ENCODE results near the gene CMTM5.
"Not testable (repeated sequence)": the region's sequence is repeated elsewhere in the genome, so short reads cannot be mapped to it uniquely, and the experiment has no call there.

The CMTM5 gene

DNA sequence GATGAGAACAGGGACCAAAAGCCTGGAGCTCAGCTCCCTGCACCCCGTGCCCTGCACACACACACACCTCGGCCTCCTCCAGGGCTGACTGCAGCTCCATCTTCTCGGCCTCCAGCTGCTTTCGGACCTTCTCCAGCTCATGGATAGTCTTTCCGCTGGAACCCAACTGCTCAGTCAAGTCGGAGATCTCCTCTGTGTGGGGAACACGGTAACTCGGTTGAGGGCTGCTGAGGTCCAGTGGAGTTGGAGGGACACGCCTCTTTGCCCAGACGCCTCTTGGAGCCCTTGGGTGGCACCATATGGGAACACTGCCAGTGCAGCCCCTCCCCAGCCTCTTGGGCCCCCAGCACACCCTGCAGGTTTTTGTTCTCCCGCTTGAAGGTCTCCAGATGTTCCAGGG, 40.0 kb downstream of the CMTM5 start:
- no peak for DNase-seq

GRCh38 chr14:23417269-23417668, 40.4 kb downstream of the CMTM5 start:
- not testable (repeated sequence) for DNase-seq

- DNase-seq, result no peak
These were observed 41.2 kb downstream of the CMTM5 start for GRCh38 chr14:23418021-23418420.

- DNase-seq, result not testable (repeated sequence)
These were observed 42.8 kb downstream of the CMTM5 start for GRCh38 chr14:23419646-23420045.

DNA sequence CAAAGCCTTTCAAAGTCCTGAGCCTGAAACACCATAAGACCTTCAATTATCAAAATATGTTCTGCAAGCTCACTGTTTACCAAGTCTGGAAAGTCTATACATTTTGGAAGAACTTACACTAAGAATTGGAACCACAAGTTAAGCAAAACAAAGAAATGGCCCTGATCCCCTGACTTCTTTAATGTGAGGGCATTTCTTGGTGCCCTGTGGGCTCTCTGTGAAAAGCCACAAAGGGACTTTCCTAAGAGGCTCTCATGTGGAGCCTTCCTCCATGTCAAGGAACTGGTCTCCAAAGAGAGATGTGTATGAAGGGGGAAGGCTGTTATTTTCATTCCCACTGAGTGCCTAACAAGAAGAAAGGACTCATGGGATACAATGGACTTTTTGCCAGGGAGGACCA, 44.7 kb downstream of the CMTM5 start:
- no peak for DNase-seq

GRCh38 chr14:23423657-23424056, 46.8 kb downstream of the CMTM5 start:
- DNase-seq, result no peak

- DNase-seq, result no peak
These were observed 48.3 kb downstream of the CMTM5 start for GRCh38 chr14:23425169-23425568.

- not testable (repeated sequence) for DNase-seq
These were observed 49.0 kb downstream of the CMTM5 start for GRCh38 chr14:23425798-23426197.

GRCh38 chr14:23428686-23429495, 52.0 kb downstream of the CMTM5 start:
- DNase-seq, result no peak

All from SW 1271 (cell line).